ENCODE results near the gene EPC1.
"Not testable (repeated sequence)": the region's sequence is repeated elsewhere in the genome, so short reads cannot be mapped to it uniquely, and the experiment has no call there.

Gene EPC1

GRCh38 chr10:32273336-32273735 is 73.6 kb downstream of the EPC1 start:
- no peak for DNase-seq (ENCODE audit: low read depth)

- DNase-seq (ENCODE audit: low read depth): no peak
These were observed 75.3 kb downstream of the EPC1 start for GRCh38 chr10:32271617-32272016.

GRCh38 chr10:32269343-32270100 is 77.4 kb downstream of the EPC1 start:
- no peak for DNase-seq (ENCODE audit: low read depth)

GRCh38 chr10:32268788-32269187 is 78.2 kb downstream of the EPC1 start:
- DNase-seq (ENCODE audit: low read depth): no peak

GRCh38 chr10:32266979-32267378 is 80.0 kb downstream of the EPC1 start:
- DNase-seq (ENCODE audit: low read depth): no peak

- DNase-seq (ENCODE audit: low read depth): no peak
These were observed 80.4 kb downstream of the EPC1 start for GRCh38 chr10:32266566-32266965.

- DNase-seq (ENCODE audit: low read depth): no peak
These were observed 81.2 kb downstream of the EPC1 start for GRCh38 chr10:32265756-32266155.

- DNase-seq (ENCODE audit: low read depth): no peak
These were observed 83.7 kb downstream of the EPC1 start for GRCh38 chr10:32263300-32263699.

- no peak for DNase-seq (ENCODE audit: low read depth)
These were observed 87.4 kb downstream of the EPC1 start for GRCh38 chr10:32259551-32259950.

- peak; percentile 20 for DNase-seq (ENCODE audit: low read depth)
These were observed 90.1 kb downstream of the EPC1 start for GRCh38 chr10:32256613-32257437.

GRCh38 chr10:32253821-32254220 is 93.1 kb downstream of the EPC1 start:
- DNase-seq (ENCODE audit: low read depth): no peak

- DNase-seq (ENCODE audit: low read depth): no peak
These were observed 93.7 kb downstream of the EPC1 start for GRCh38 chr10:32253276-32253675.

- DNase-seq (ENCODE audit: low read depth): not testable (repeated sequence)
These were observed 96.5 kb downstream of the EPC1 start for GRCh38 chr10:32250489-32250888.

- DNase-seq (ENCODE audit: low read depth): no peak
These were observed 100.3 kb downstream of the EPC1 start for GRCh38 chr10:32246685-32247084.

GRCh38 chr10:32245760-32246159 is 101.2 kb downstream of the EPC1 start:
- DNase-seq (ENCODE audit: low read depth): no peak

GRCh38 chr10:32244421-32245207 is 102.3 kb downstream of the EPC1 start:
- DNase-seq (ENCODE audit: low read depth): no peak

- DNase-seq (ENCODE audit: low read depth): no peak
These were observed 102.9 kb downstream of the EPC1 start for GRCh38 chr10:32244011-32244410.

- no peak for DNase-seq (ENCODE audit: low read depth)
These were observed 105.0 kb downstream of the EPC1 start for GRCh38 chr10:32241946-32242345.

GRCh38 chr10:32240471-32240870 is 106.5 kb downstream of the EPC1 start:
- DNase-seq (ENCODE audit: low read depth): no peak

- no peak for DNase-seq (ENCODE audit: low read depth)
These were observed 107.2 kb downstream of the EPC1 start for GRCh38 chr10:32239769-32240168.

- DNase-seq (ENCODE audit: low read depth): no peak
These were observed 109.2 kb downstream of the EPC1 start for GRCh38 chr10:32237644-32238345.

GRCh38 chr10:32234471-32234870 is 112.5 kb downstream of the EPC1 start:
- DNase-seq (ENCODE audit: low read depth): no peak

Data from T-helper 22 cell (primary cell).